HCT116 (cell line): Measurements from ENCODE around the gene SMIM36. TPM values are rescaled to one million over a fixed set of nuclear protein-coding genes. Genes with fewer than 3 reads are reported as not detected.

ENCODE experiments used
- ATAC-seq: fragments of 200-7000 bp; cut with Tn5 transposase; 2 replicates; pipeline ENCODE4 v1.9.1; 2020; ENCODE audit warnings: mild to moderate bottlenecking, moderate library complexity
- BruUV-seq: library from RNA; stranded (reverse); fragments of 400-500 nt; replicated peaks from 2 replicates; lab custom pipeline; 2021; lab: Mats Ljungman, UMichigan
- CTCF ChIA-PET: fragments of 300-600 bp; sonication (Branson Sonifier 250); formaldehyde crosslinking; loops from one replicate; lab custom pipeline; 2021; ENCODE audit warnings: antibody characterized with exemption; lab: Charles Lee
- POLR2A ChIA-PET: fragments of 300-600, 350-600 bp; sonication (Branson Sonifier 250); formaldehyde crosslinking; loops from one replicate; lab custom pipeline; 2021; ENCODE audit warnings: antibody characterized with exemption; lab: Charles Lee
- RAD21 ChIA-PET, 2 experiments: fragments of 300-600 bp; sonication (Branson Sonifier 250); formaldehyde crosslinking; loops; one replicate each; lab custom pipeline; 2023; ENCODE audit warnings: low total read pairs in 2 of 2; ENCODE audit not compliant: uncharacterized antibody in 2 of 2, unreplicated experiment in 2 of 2, low non-redundant PET in 1 of 2; lab: Charles Lee
- DNase-seq: peaks from one replicate; pipeline ENCODE4 v3.0.0-alpha.2; 2010; ENCODE audit warnings: low read depth, low spot score
- H2AFZ ChIP-seq: fragments of 200-600 bp; shearing (Covaris generic), sonication (generic); 2 replicates; pipeline ENCODE4 v1.6.1; 2017; ENCODE audit warnings: low read depth, mixed run types, mixed read lengths, antibody characterized with exemption, low read length; ENCODE audit not compliant: poor library complexity, severe bottlenecking
- H3K27ac ChIP-seq: 2 replicates; pipeline ENCODE4 v1.5.1; 2012; ENCODE audit warnings: low read depth, low read length
- H3K27me3 ChIP-seq: fragments of 200-600 bp; sonication (generic); 2 replicates; pipeline ENCODE4 v1.6.1; 2016; ENCODE audit warnings: mixed run types, low read length, mixed read lengths; ENCODE audit not compliant: insufficient read depth
- H3K36me3 ChIP-seq, 2 experiments: fragments of 200-500 bp in 1 of 2; fragments of 200-600 bp in 1 of 2; sonication (Bioruptor generic) in 1 of 2; sonication (generic) in 1 of 2; 2 replicates each; pipeline versions ENCODE4 v1.5.1 to v1.6.1; 2014 to 2016; ENCODE audit warnings: low read length in 2 of 2, inconsistent platforms in 1 of 2, mixed read lengths in 1 of 2, mixed run types in 1 of 2; ENCODE audit not compliant: insufficient read depth in 2 of 2, control insufficient read depth in 1 of 2
- H3K4me1 ChIP-seq, 2 experiments: fragments of 200-600 bp in 1 of 2; sonication (generic) in 1 of 2; 2 replicates each; pipeline versions ENCODE4 v1.5.1 to v1.6.1; 2012 to 2017; ENCODE audit warnings: low read length in 2 of 2, inconsistent platforms in 1 of 2, mild to moderate bottlenecking in 1 of 2, mixed read lengths in 1 of 2, mixed run types in 1 of 2, moderate library complexity in 1 of 2; ENCODE audit not compliant: insufficient read depth in 2 of 2, control insufficient read depth in 1 of 2
- H3K4me2 ChIP-seq: fragments of 200-600 bp; sonication (generic); 2 replicates; pipeline ENCODE4 v1.6.1; 2017; ENCODE audit warnings: mixed run types, low read length, mixed read lengths
- H3K4me3 ChIP-seq, 2 experiments: fragments of 200-600 bp in 1 of 2; sonication (generic) in 1 of 2; replicated peaks in 1 of 2; 2 replicates each; pipeline ENCODE4 v1.5.1; 2011 to 2016; ENCODE audit warnings: low read length in 2 of 2, control low read depth in 1 of 2, low read depth in 1 of 2, mild to moderate bottlenecking in 1 of 2, mixed read lengths in 1 of 2, mixed run types in 1 of 2
- H3K79me2 ChIP-seq: fragments of 200-600 bp; sonication (generic); 2 replicates; pipeline ENCODE4 v1.6.1; 2017; ENCODE audit warnings: mild to moderate bottlenecking, mixed run types, low read length, moderate library complexity, mixed read lengths; ENCODE audit not compliant: insufficient read depth
- H3K9ac ChIP-seq: fragments of 200-600 bp; sonication (generic); 2 replicates; pipeline ENCODE4 v1.6.1; 2016; ENCODE audit warnings: low read length, mixed read lengths
- H3K9me2 ChIP-seq: fragments of 200-600 bp; sonication (generic), shearing (Covaris generic); 2 replicates; pipeline ENCODE4 v1.6.1; 2017; ENCODE audit warnings: mixed run types, mild to moderate bottlenecking, moderate library complexity; ENCODE audit not compliant: insufficient read depth
- H3K9me3 ChIP-seq, 2 experiments: fragments of 200-500 bp in 1 of 2; fragments of 200-600 bp in 1 of 2; sonication (Bioruptor generic) in 1 of 2; sonication (generic) in 1 of 2; 2 replicates each; pipeline ENCODE4 v1.6.1; 2014 to 2017; ENCODE audit warnings: low read length in 2 of 2, mixed read lengths in 2 of 2, inconsistent platforms in 1 of 2, low read depth in 1 of 2, mild to moderate bottlenecking in 1 of 2, mixed run types in 1 of 2, moderate library complexity in 1 of 2; ENCODE audit not compliant: control insufficient read depth in 1 of 2, insufficient read depth in 1 of 2
- H4K20me1 ChIP-seq: fragments of 200-600 bp; sonication (generic), shearing (Covaris generic); 2 replicates; pipeline ENCODE4 v1.6.1; 2017; ENCODE audit warnings: mixed run types, mild to moderate bottlenecking, moderate library complexity; ENCODE audit not compliant: insufficient read depth
- ATF3 ChIP-seq: IDR thresholded peaks from 2 replicates; pipeline ENCODE4 v1.6.1; 2012
- CBX3 ChIP-seq: IDR thresholded peaks from 2 replicates; pipeline ENCODE4 v1.6.1; 2012; ENCODE audit warnings: low read depth
- EGR1 ChIP-seq: IDR thresholded peaks from 2 replicates; pipeline ENCODE4 v1.6.1; 2012; ENCODE audit warnings: low read depth
- ELF1 ChIP-seq: IDR thresholded peaks from 2 replicates; pipeline ENCODE4 v1.6.1; 2012; ENCODE audit warnings: low read depth, borderline replicate concordance
- EZH2 ChIP-seq: fragments of 200-600 bp; sonication (generic); IDR thresholded peaks from 2 replicates; pipeline ENCODE4 v1.6.1; 2017; ENCODE audit warnings: antibody characterized with exemption, mixed run types
- EZH2phosphoT487 ChIP-seq: fragments of 200-600 bp; IDR thresholded peaks from 2 replicates; pipeline ENCODE4 v1.6.1; 2018; ENCODE audit warnings: antibody characterized with exemption, borderline replicate concordance
- FOSL1 ChIP-seq: IDR thresholded peaks from 2 replicates; pipeline ENCODE4 v1.6.1; 2012; ENCODE audit warnings: low read depth
- JUND ChIP-seq: IDR thresholded peaks from 2 replicates; pipeline ENCODE4 v1.6.1; 2012
- POLR2A ChIP-seq: IDR thresholded peaks from 2 replicates; pipeline ENCODE4 v1.7.0; 2011; ENCODE audit warnings: borderline replicate concordance; ENCODE audit not compliant: insufficient read depth, insufficient read length; ENCODE audit errors: extremely low read depth
- POLR2AphosphoS5 ChIP-seq: IDR thresholded peaks from 2 replicates; pipeline ENCODE4 v1.6.1; 2011; ENCODE audit warnings: mild to moderate bottlenecking, low read depth, low read length, moderate library complexity
- RAD21 ChIP-seq: IDR thresholded peaks from 2 replicates; pipeline ENCODE4 v1.6.1; 2012; ENCODE audit warnings: low read depth, mild to moderate bottlenecking
- REST ChIP-seq: IDR thresholded peaks from 2 replicates; pipeline ENCODE4 v1.6.1; 2012; ENCODE audit warnings: low read depth
- SP1 ChIP-seq: IDR thresholded peaks from 2 replicates; pipeline ENCODE4 v1.6.1; 2012; ENCODE audit warnings: low read depth
- SRF ChIP-seq: IDR thresholded peaks from 2 replicates; pipeline ENCODE4 v1.6.1; 2012; ENCODE audit warnings: low read depth
- ZBTB33 ChIP-seq: IDR thresholded peaks from 2 replicates; pipeline ENCODE4 v1.6.1; 2011; ENCODE audit warnings: mild to moderate bottlenecking, low read length, moderate library complexity; ENCODE audit not compliant: insufficient replicate concordance; ENCODE audit errors: extremely low read depth
- ZFX ChIP-seq: fragments of 450-650 bp; IDR thresholded peaks from 2 replicates; pipeline ENCODE4 v1.6.1; 2017
- ZNF274 ChIP-seq: fragments of 200-500 bp; sonication (Bioruptor generic); IDR thresholded peaks from 2 replicates; pipeline ENCODE4 v1.6.1; 2014; ENCODE audit warnings: mild to moderate bottlenecking, low read depth, low read length, inconsistent platforms
- intact Hi-C: fragments of 100-400 bp; cut with micrococcal nuclease; formaldehyde crosslinking; loops from 2 replicates; pipeline ENCODE4 v1.10.0; 2022
- total RNA-seq: library from RNA; stranded (reverse); gene quantifications from one replicate; pipeline ENCODE4 v1.2.1, GENCODE V29; 2021; ENCODE audit not compliant: unreplicated experiment

The SMIM36 gene
- total RNA-seq, 1 experiment from 2014 or later: 0.37 TPM

GRCh38 chr17:55543709-55544108 is 32.5 kb upstream of the SMIM36 start:
- Histone ChIP-seq H3K27me3 (peaks cover 49% of the 10 kb centered on the region), H2AFZ (no peak overlapping the region), H4K20me1 (no peaks in the 10 kb centered on the region), H3K4me2 (no peak overlapping the region), H3K9me3 (no peaks in the 10 kb centered on the region), H3K9ac (no peak overlapping the region), H3K27ac (no peak overlapping the region), H3K79me2 (no peaks in the 10 kb centered on the region), H3K36me3 (no peaks in the 10 kb centered on the region), H3K4me3 (no peak overlapping the region), H3K4me1 (no peaks in the 10 kb centered on the region), H3K9me2 (no peaks in the 10 kb centered on the region)
- CTCF ChIA-PET: interaction anchor here (1.1 kb wide), 1 partner anchor 58 kb away, joined by 3 read pairs; no protein-coding TSS in a partner anchor
- no peak for DNase-seq
- TF ChIP-seq POLR2A: no peak
- no peak for TF ChIP-seq FOSL1
- intact Hi-C loops: no loop called here
- RAD21 ChIA-PET: no interaction called here
- ATAC-seq: no peak
- POLR2A ChIA-PET: no interaction called here
- BruUV-seq: no TSS peak

- H3K27ac ChIP-seq: no peak overlapping the region
- H3K4me2 ChIP-seq: no peak overlapping the region
- TF ChIP-seq EZH2 (no peak), ZFX (no peak), ATF3 (no peak), FOSL1 (no peak), JUND (no peak), EZH2phosphoT487 (no peak), EGR1 (no peak), REST (no peak), CBX3 (no peak), SRF (no peak), SP1 (no peak), POLR2AphosphoS5 (no peak), RAD21 (no peak), ZNF274 (no peak), ZBTB33 (no peak), ELF1 (no peak)
- no peaks in the 10 kb centered on the region for H3K36me3 ChIP-seq
- H3K27me3 ChIP-seq: peaks cover 29% of the 10 kb centered on the region
- intact Hi-C loops: no loop called here
- H3K9me2 ChIP-seq: no peaks in the 10 kb centered on the region
- POLR2A ChIA-PET: no interaction called here
- no peaks in the 10 kb centered on the region for H3K4me1 ChIP-seq
- ATAC-seq: no peak
- CTCF ChIA-PET: no interaction called here
- RAD21 ChIA-PET: no interaction called here
- DNase-seq: no peak
- H3K79me2 ChIP-seq: no peaks in the 10 kb centered on the region
- H3K4me3 ChIP-seq: no peak overlapping the region
- no peak overlapping the region for H3K9ac ChIP-seq
- no peaks in the 10 kb centered on the region for H3K9me3 ChIP-seq
- no peak overlapping the region for H2AFZ ChIP-seq
- no TSS peak for BruUV-seq
- H4K20me1 ChIP-seq: no peaks in the 10 kb centered on the region
Observed at GRCh38 chr17:55540414-55541091, 29.3 kb upstream of the SMIM36 start.
